Left ventricle myocardium inferior (tissue), 1 donor: ENCODE measurements around the gene MLST8. TPM values are rescaled to one million over a fixed set of nuclear protein-coding genes. Genes with fewer than 3 reads are reported as not detected.

ENCODE experiments used
- DNase-seq: peaks from one replicate; pipeline ENCODE4 v3.0.0-alpha.2; 2020
- H3K27ac ChIP-seq: fragments of 200-600 bp; replicated peaks from 2 replicates; pipeline ENCODE4 v1.8.0; 2021
- H3K27me3 ChIP-seq: fragments of 200-600 bp; 2 replicates; pipeline ENCODE4 v1.8.0; 2021; ENCODE audit warnings: low read depth
- H3K36me3 ChIP-seq: fragments of 200-600 bp; 2 replicates; pipeline ENCODE4 v1.8.0; 2021
- H3K4me1 ChIP-seq: fragments of 200-600 bp; 2 replicates; pipeline ENCODE4 v1.8.0; 2021
- H3K4me3 ChIP-seq: fragments of 200-600 bp; 2 replicates; pipeline ENCODE4 v1.8.0; 2021; ENCODE audit warnings: mild to moderate bottlenecking, moderate library complexity
- H3K9me3 ChIP-seq: fragments of 200-600 bp; replicated peaks from 2 replicates; pipeline ENCODE4 v1.8.0; 2021
- intact Hi-C: fragments of 100-400 bp; cut with micrococcal nuclease; formaldehyde crosslinking; loops from one replicate; pipeline ENCODE4 v1.11.0; 2022
- total RNA-seq: library from RNA; stranded (reverse); fragmentation: NEBNext Ultra II Directional; extraction: Animal tissue kit (Norgen Biotek cat#: 25700); gene quantifications from one replicate; pipeline ENCODE4 v1.2.1, GENCODE V29; 2021
- TF ChIP-seq, protein P1 (sequence below): fragments of 200-600 bp; IDR thresholded peaks from 2 replicates; pipeline ENCODE4 v1.8.0; 2021; ENCODE audit warnings: antibody characterized with exemption, mild to moderate bottlenecking, borderline replicate concordance
- donor health status: DM: no; HTN: yes; CAD: no; lungs with severe emphysema.

Gene MLST8
- total RNA-seq, 1 donor from 2014 or later: 27.3 TPM

DNA sequence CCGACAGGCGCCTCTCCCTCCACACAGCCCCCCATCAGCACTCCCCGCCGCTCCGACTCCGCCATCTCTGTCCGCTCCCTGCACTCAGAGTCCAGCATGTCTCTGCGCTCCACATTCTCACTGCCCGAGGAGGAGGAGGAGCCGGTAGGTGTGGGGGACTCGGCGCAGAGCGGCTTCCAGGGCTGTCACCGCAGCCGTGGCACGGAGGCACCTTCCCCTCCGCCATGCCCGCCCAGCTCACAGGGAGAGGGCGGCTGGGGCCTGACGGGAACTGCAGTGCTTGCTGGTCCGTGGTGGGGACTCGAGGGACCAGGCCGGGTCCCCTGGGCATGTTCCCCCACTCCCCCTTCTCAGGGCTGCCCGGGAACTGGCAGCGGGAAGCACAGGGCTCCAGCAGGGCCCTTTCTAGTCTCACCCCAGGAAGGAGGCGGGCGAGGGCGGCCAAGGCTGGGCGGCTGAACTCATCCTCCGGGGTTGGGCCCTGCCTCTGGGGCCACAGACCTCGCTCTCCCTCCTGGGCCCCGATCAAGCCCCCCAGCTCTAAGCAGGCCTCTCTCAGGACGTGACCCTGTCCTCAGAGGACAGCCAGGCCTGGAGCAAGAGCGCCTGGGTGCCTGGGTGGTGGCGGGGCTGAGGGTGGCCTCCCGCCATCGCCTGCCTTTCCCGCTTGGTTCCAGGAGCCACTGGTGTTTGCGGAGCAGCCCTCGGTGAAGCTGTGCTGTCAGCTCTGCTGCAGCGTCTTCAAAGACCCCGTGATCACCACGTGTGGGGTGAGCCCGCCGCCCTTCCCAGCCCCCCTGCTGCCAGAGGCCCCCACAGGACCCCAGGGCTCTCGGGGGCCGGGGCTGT is 34.4 kb upstream of the MLST8 start:
- H3K36me3 ChIP-seq: peaks cover 67% of the 10 kb centered on the region
- TF ChIP-seq, protein P1, sequence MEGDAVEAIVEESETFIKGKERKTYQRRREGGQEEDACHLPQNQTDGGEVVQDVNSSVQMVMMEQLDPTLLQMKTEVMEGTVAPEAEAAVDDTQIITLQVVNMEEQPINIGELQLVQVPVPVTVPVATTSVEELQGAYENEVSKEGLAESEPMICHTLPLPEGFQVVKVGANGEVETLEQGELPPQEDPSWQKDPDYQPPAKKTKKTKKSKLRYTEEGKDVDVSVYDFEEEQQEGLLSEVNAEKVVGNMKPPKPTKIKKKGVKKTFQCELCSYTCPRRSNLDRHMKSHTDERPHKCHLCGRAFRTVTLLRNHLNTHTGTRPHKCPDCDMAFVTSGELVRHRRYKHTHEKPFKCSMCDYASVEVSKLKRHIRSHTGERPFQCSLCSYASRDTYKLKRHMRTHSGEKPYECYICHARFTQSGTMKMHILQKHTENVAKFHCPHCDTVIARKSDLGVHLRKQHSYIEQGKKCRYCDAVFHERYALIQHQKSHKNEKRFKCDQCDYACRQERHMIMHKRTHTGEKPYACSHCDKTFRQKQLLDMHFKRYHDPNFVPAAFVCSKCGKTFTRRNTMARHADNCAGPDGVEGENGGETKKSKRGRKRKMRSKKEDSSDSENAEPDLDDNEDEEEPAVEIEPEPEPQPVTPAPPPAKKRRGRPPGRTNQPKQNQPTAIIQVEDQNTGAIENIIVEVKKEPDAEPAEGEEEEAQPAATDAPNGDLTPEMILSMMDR: no peak
- intact Hi-C loops: no loop called here

DNA sequence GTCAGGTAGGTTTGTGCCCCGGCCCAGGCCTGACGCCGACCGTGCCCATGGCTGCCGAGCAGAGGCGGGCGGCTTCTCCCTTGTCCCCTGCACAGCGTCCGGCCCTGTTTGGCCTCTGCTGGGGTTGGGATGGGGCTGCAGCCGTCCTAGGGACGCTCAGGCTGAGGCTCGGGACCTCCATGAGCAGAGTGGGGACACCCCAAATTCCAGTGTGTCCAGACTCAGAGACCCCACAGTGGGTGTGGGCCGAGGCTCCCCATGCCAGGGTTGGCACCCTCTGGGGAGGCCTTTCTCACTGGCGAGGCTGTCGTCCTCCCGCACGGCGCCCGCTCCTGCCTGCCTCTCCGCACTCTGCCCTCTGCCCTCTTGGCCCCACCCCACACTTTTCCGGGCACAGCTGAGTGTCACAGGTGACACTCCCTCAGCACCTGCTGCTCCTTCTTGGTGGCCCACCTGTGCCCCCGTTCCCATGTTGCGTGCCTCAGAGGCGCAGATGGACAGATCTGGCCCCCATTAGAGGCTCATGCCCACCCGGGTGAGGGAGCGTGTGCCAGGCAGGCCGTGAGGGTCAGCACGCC is 33.6 kb upstream of the MLST8 start:
- no peak overlapping the region for H3K4me3 ChIP-seq
- no peaks in the 10 kb centered on the region for H3K27me3 ChIP-seq
- peaks cover 68% of the 10 kb centered on the region for H3K36me3 ChIP-seq
- TF ChIP-seq, protein P1: no peak
- intact Hi-C loops: no loop called here
- no peak for DNase-seq
- no peaks in the 10 kb centered on the region for H3K4me1 ChIP-seq
- H3K9me3 ChIP-seq: no peaks in the 10 kb centered on the region
- H3K27ac ChIP-seq: no peak overlapping the region

More for the DNA sequence above, 34.4 kb upstream of the MLST8 start:
- H3K9me3 ChIP-seq: no peaks in the 10 kb centered on the region
- no peaks in the 10 kb centered on the region for H3K4me1 ChIP-seq
- no peaks in the 10 kb centered on the region for H3K27me3 ChIP-seq
- H3K4me3 ChIP-seq: peak overlapping the region; percentile 43
- peak overlapping the region; percentile 48 for H3K27ac ChIP-seq
- no peak for DNase-seq

DNA sequence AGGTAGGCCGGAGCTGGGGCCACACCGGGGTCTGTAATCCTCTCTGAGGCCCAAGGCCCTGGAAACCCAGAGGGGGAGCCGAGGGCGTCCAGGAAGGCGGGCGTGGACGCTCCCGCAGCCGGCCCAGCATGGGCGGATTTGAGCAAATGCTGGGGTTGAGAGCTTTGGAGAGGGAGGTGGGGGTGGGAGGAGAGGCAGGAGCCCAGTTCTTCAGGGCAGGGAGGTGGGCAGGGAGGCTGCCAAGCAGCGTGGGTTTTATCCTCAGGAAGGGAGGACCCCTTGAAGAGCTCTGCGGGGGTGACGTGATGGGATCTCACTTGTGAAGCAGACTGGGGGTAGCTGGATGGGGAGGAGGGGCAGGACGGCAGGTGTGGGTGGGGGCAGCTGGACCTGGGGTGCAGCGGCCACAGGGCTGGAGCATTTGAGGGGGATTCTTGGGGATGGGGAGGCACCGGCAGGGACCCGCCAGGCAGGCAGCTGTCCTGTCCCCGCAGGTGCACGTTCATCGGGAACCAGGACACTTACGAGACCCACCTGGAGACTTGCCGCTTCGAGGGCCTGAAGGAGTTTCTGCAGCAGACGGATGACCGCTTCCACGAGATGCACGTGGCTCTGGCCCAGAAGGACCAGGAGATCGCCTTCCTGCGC is 32.4 kb upstream of the MLST8 start:
- DNase-seq: no peak
- TF ChIP-seq, protein P1: no peak
- H3K36me3 ChIP-seq: peaks cover 68% of the 10 kb centered on the region

DNA sequence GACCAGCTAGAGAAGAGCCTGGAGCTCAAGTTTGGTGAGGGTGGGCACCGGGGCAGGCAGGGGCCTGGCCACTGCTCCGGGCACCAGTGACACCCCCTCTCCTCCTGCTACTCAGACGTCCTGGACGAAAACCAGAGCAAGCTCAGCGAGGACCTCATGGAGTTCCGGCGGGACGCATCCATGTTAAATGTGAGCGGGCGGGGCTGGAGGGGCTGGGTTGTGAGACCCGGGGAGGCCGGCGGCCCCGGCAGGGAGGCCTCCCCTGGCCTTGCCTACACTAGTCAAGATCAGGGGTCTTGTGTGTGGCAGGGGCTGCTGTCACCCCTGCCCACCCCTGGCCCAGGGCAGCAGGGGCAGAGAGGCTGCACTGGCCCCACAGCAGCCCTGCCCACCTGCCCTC is 31.9 kb upstream of the MLST8 start:
- Histone ChIP-seq H3K4me1 (no peaks in the 10 kb centered on the region), H3K27ac (no peak overlapping the region), H3K4me3 (no peak overlapping the region), H3K36me3 (peaks cover 69% of the 10 kb centered on the region), H3K27me3 (peaks cover 4% of the 10 kb centered on the region), H3K9me3 (no peaks in the 10 kb centered on the region)
- no peak for DNase-seq
- intact Hi-C loops: no loop called here
- TF ChIP-seq, protein P1: no peak

More for the DNA sequence above, 32.4 kb upstream of the MLST8 start:
- H3K9me3 ChIP-seq: no peaks in the 10 kb centered on the region
- no peaks in the 10 kb centered on the region for H3K4me1 ChIP-seq
- H3K27ac ChIP-seq: no peak overlapping the region
- no peak overlapping the region for H3K4me3 ChIP-seq
- no peaks in the 10 kb centered on the region for H3K27me3 ChIP-seq
- intact Hi-C loops: no loop called here

DNA sequence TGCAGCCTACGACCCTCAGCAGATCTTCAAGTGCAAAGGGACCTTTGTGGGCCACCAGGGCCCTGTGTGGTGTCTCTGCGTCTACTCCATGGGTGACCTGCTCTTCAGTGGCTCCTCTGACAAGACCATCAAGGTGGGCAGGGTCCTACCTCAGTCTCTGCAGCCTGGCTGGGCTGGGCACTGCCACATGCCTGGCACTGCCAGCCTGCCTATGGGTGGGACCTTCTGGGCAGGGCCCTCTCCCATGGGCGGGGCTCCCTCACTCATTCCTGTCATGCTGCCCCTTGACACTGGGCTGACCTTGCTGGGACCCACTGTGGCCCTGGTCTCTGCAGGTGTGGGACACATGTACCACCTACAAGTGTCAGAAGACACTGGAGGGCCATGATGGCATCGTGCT is 31.3 kb upstream of the MLST8 start:
- Histone ChIP-seq H3K9me3 (no peaks in the 10 kb centered on the region), H3K36me3 (peaks cover 69% of the 10 kb centered on the region), H3K27ac (no peak overlapping the region), H3K27me3 (peaks cover 7% of the 10 kb centered on the region), H3K4me1 (no peaks in the 10 kb centered on the region), H3K4me3 (no peak overlapping the region)
- DNase-seq: no peak
- TF ChIP-seq, protein P1: no peak
- intact Hi-C loops: no loop called here
